Lower leg skin (tissue), 4 donors: ENCODE data around the gene CYB5B. TPM values are rescaled to one million over a fixed set of nuclear protein-coding genes. Genes with fewer than 3 reads are reported as not detected.
A peak's percentile ranks its signal among the peaks of the same experiment; 100 is the strongest.

Experiments
- DNase-seq, 2 donors: peaks; one replicate each; pipeline ENCODE4 v3.0.0-alpha.2; 2019; ENCODE audit warnings: low spot score in 2 of 2
- H3K4me3 ChIP-seq: fragments of 200-600 bp; sonication (generic); 2 replicates; pipeline ENCODE4 v1.5.1; 2017; ENCODE audit warnings: mild to moderate bottlenecking, low read depth; ENCODE audit not compliant: poor library complexity, severe bottlenecking
- CTCF ChIP-seq, 3 donors: fragments of 450-650 bp; IDR thresholded peaks; one replicate each; pipeline ENCODE4 v1.5.1; 2016; ENCODE audit warnings: antibody characterized with exemption in 3 of 3, mild to moderate bottlenecking in 3 of 3, moderate library complexity in 2 of 3
- POLR2A ChIP-seq, 2 donors: fragments of 450-650 bp; IDR thresholded peaks; one replicate each; pipeline ENCODE4 v1.6.1; 2016 to 2017; ENCODE audit warnings: antibody characterized with exemption in 2 of 2, mild to moderate bottlenecking in 1 of 2, moderate library complexity in 1 of 2
- WGBS, 2 donors: methylation state at CpG; one replicate each; pipeline ENCODE4 v1.1.5; 2018; 5-methylcytosine and 5-hydroxymethylcytosine counted together
- intact Hi-C: fragments of 100-400 bp; cut with DNase I; formaldehyde crosslinking; loops from one replicate; pipeline ENCODE4 v1.15.0; 2023; ENCODE audit warnings: low total_unique reads
- total RNA-seq, 4 donors: library from RNA; depleted of rRNA; stranded (reverse); fragments of >200 nt; gene quantifications; one replicate each; pipeline ENCODE4 v1.1.0, GENCODE V29; 2016

CYB5B gene
- total RNA-seq, 4 donors from 2014 or later: 22.3 to 34.5 (median 25.9) TPM

- intact Hi-C loops: no loop called here
- no peak for TF ChIP-seq POLR2A (IDR thresholded peaks at IDR 0.05)
- DNase-seq: no peak
- WGBS, 2 donors: 93 to 95% methylated on average over 2 of the region's 2 CpGs
- H3K4me3 ChIP-seq: no peak overlapping the region
Observed at GRCh38 chr16:69382421-69382820, 42.0 kb upstream of the CYB5B start.

- no peak for DNase-seq
- TF ChIP-seq CTCF (IDR thresholded peaks at IDR 0.05): no peak
- TF ChIP-seq POLR2A (IDR thresholded peaks at IDR 0.05): no peak
- 2 to 5% methylated on average over 6 of the region's 6 CpGs for WGBS, 2 donors
- peak overlapping the region; percentile 59 for H3K4me3 ChIP-seq
- intact Hi-C loops: no loop called here
Observed at GRCh38 chr16:69384974-69385373, 39.4 kb upstream of the CYB5B start.

GRCh38 chr16:69386596-69386995, 37.8 kb upstream of the CYB5B start:
- intact Hi-C loops: no loop called here
- WGBS, 2 donors: 87 to 92% methylated on average over 1 of the region's 1 CpG
- TF ChIP-seq CTCF (IDR thresholded peaks at IDR 0.05) (no peak), POLR2A (IDR thresholded peaks at IDR 0.05) (no peak)
- no peak for DNase-seq
- H3K4me3 ChIP-seq: no peak overlapping the region

GRCh38 chr16:69393898-69394849, 30.2 kb upstream of the CYB5B start:
- H3K4me3 ChIP-seq: no peak overlapping the region
- intact Hi-C loops: loop anchor here (5.0 to 10.0 kb wide), 2 partner anchors 71 to 363 kb away; no protein-coding TSS in a partner anchor
- 65 to 68% methylated on average over 10 of the region's 10 CpGs for WGBS, 2 donors
- TF ChIP-seq POLR2A (IDR thresholded peaks at IDR 0.05) (no peak), CTCF (IDR thresholded peaks at IDR 0.05) (no peak)
- no peak for DNase-seq

- TF ChIP-seq CTCF (IDR thresholded peaks at IDR 0.05) (no peak), POLR2A (IDR thresholded peaks at IDR 0.05) (no peak)
- H3K4me3 ChIP-seq: no peak overlapping the region
- intact Hi-C loops: loop anchor here (10.0 kb wide), 1 partner anchor 69 kb away; no protein-coding TSS in a partner anchor
- DNase-seq: no peak
Observed at GRCh38 chr16:69395859-69396186, 28.6 kb upstream of the CYB5B start.

- TF ChIP-seq CTCF (IDR thresholded peaks at IDR 0.05) (peak in 1 of 3 donors; percentile 43), POLR2A (IDR thresholded peaks at IDR 0.05) (no peak)
- H3K4me3 ChIP-seq: no peak overlapping the region
- intact Hi-C loops: loop anchor here (10.0 kb wide), 1 partner anchor 68 kb away; no protein-coding TSS in a partner anchor
- DNase-seq: peak; percentile 76 to 92
- 40 to 41% methylated on average over 13 of the region's 13 CpGs for WGBS, 2 donors
Observed at GRCh38 chr16:69396187-69397061, 28.0 kb upstream of the CYB5B start.
